Psoas muscle (tissue), 8 donors: ENCODE measurements around the gene GRK3. TPM values are rescaled to one million over a fixed set of nuclear protein-coding genes. Genes with fewer than 3 reads are reported as not detected.
"Not testable (repeated sequence)": the region's sequence is repeated elsewhere in the genome, so short reads cannot be mapped to it uniquely, and the experiment has no call there.

Experiments used
- ATAC-seq, 4 donors: fragments of 200-7000 bp; cut with Tn5 transposase; one replicate each; pipeline ENCODE4 v1.9.1; 2020; ENCODE audit warnings: moderate library complexity in 3 of 4, mild to moderate bottlenecking in 2 of 4
- DNase-seq, 2 donors: peaks; one replicate each; pipeline ENCODE4 v3.0.0-alpha.2; 2020
- H3K27ac ChIP-seq: fragments of 200-600 bp; one replicate; pipeline ENCODE4 v1.8.0; 2022
- H3K27me3 ChIP-seq, 3 donors: fragments of 200-600 bp in 1 of 3; one replicate each; pipeline versions ENCODE4 v1.6.1 to v1.8.0; 2013 to 2022; ENCODE audit warnings: low read length in 2 of 3, mild to moderate bottlenecking in 2 of 3, moderate library complexity in 1 of 3; ENCODE audit not compliant: insufficient read depth in 3 of 3
- H3K36me3 ChIP-seq, 2 donors: fragments of 200-600 bp in 1 of 2; one replicate each; pipeline versions ENCODE4 v1.6.1 to v1.8.0; 2013 to 2022; ENCODE audit warnings: low read depth in 1 of 2, mild to moderate bottlenecking in 1 of 2, moderate library complexity in 1 of 2; ENCODE audit not compliant: insufficient read depth in 1 of 2
- H3K4me1 ChIP-seq: fragments of 200-600 bp; one replicate; pipeline ENCODE4 v1.8.0; 2022
- H3K4me3 ChIP-seq: fragments of 200-600 bp; one replicate; pipeline ENCODE4 v1.8.0; 2022; ENCODE audit warnings: mild to moderate bottlenecking
- H3K9me3 ChIP-seq: fragments of 200-600 bp; one replicate; pipeline ENCODE4 v1.8.0; 2022
- WGBS, 3 donors: extraction: QIAGEN DNeasy Blood & Tissue Kit; methylation state at CpG; one replicate each; pipeline versions ENCODE4 v1.1.6 to v1.1.7; 2013; 5-methylcytosine and 5-hydroxymethylcytosine counted together
- intact Hi-C, 2 donors: fragments of 100-400 bp; cut with DNase I; formaldehyde crosslinking; loops; one replicate each; pipeline versions ENCODE4 v1.11.0 to v1.14.2; 2022
- polyA plus RNA-seq, 3 donors: library from polyadenylated mRNA; stranded (reverse); fragments of 200-250 nt; gene quantifications; one replicate each; pipeline ENCODE4 v1.2.3, GENCODE V29; 2013
- total RNA-seq, 4 donors: library from RNA; stranded (reverse); fragmentation: NEBNext Ultra II Directional in 2 of 4; extraction: Animal tissue kit (Norgen Biotek cat#: 25700) in 2 of 4; gene quantifications; one replicate each; pipeline versions ENCODE4 v1.2.1 to v1.2.4, GENCODE V29; 2021 to 2023
- TF ChIP-seq, protein P1 (sequence below): fragments of 200-600 bp; IDR thresholded peaks from one replicate; pipeline ENCODE4 v1.8.0; 2022; ENCODE audit warnings: antibody characterized with exemption
- donor health status: healthy with polysubstance abuse.
- donor health status: DM: no; HTN: no; CAD: no; lungs with moderate emphysema.
- donor health status: Bipolar disorder and iron deficiency.
- donor health status: healthy.
- donor health status: DM: yes; HTN: yes; CAD: no.
- donor health status: DM: no; HTN: no; CAD: no.
- donor health status: DM: no; HTN: no; CAD: no.
- donor health status: DM: yes; HTN: yes; CAD: no.

The GRK3 gene
- total and polyA plus RNA-seq, 7 donors: 0.17 to 2.0 (median 1.3) TPM

- Histone ChIP-seq H3K27me3 (no peaks in the 10 kb centered on the region), H3K9me3 (no peaks in the 10 kb centered on the region), H3K4me3 (no peak overlapping the region), H3K4me1 (no peaks in the 10 kb centered on the region), H3K36me3 (no peaks in the 10 kb centered on the region), H3K27ac (no peak overlapping the region)
- TF ChIP-seq, protein P1, sequence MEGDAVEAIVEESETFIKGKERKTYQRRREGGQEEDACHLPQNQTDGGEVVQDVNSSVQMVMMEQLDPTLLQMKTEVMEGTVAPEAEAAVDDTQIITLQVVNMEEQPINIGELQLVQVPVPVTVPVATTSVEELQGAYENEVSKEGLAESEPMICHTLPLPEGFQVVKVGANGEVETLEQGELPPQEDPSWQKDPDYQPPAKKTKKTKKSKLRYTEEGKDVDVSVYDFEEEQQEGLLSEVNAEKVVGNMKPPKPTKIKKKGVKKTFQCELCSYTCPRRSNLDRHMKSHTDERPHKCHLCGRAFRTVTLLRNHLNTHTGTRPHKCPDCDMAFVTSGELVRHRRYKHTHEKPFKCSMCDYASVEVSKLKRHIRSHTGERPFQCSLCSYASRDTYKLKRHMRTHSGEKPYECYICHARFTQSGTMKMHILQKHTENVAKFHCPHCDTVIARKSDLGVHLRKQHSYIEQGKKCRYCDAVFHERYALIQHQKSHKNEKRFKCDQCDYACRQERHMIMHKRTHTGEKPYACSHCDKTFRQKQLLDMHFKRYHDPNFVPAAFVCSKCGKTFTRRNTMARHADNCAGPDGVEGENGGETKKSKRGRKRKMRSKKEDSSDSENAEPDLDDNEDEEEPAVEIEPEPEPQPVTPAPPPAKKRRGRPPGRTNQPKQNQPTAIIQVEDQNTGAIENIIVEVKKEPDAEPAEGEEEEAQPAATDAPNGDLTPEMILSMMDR: no peak
- DNase-seq (no peak), ATAC-seq (no peak)
- WGBS, 3 donors: 85 to 88% (median 85%) methylated on average over 6 of the region's 6 CpGs
- intact Hi-C loops: no loop called here
These were observed 38.4 kb downstream of the GRK3 start for GRCh38 chr22:25602916-25603315.

DNA sequence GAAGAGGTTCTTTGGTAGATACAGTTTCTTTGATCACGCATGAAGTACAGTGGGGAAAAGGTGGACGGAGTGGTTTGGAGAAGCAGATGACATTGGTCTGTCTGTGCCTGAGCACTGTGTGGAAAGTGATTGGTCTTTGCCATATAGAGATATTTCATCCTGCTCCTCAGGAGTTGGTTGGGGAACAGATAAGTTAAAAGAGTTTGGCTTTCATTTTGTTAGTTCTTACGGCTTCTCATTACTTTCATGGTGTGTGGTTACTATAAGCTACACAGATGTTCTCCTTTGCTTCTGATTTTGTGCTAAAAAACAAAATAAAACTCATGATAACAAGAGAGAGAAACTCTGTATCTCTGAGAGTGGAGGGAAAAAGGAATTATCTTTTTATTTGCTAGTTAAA, 40.7 kb downstream of the GRK3 start:
- H3K27ac ChIP-seq, H3K36me3 ChIP-seq, H3K4me1 ChIP-seq, H3K4me3 ChIP-seq, ATAC-seq, DNase-seq, H3K27me3 ChIP-seq, intact Hi-C loops, H3K9me3 ChIP-seq: not testable (repeated sequence)
- 88 to 96% (median 95%) methylated on average over 3 of the region's 3 CpGs for WGBS, 3 donors

GRCh38 chr22:25605565-25605964, 41.1 kb downstream of the GRK3 start:
- H3K27me3 ChIP-seq, DNase-seq, H3K4me1 ChIP-seq, intact Hi-C loops, H3K4me3 ChIP-seq, H3K27ac ChIP-seq, ATAC-seq, H3K9me3 ChIP-seq, H3K36me3 ChIP-seq: not testable (repeated sequence)
- WGBS, 3 donors: 84 to 91% (median 88%) methylated on average over 3 to 5 of the region's 5 CpGs

GRCh38 chr22:25611284-25611683, 46.8 kb downstream of the GRK3 start:
- H3K4me3 ChIP-seq, ATAC-seq, DNase-seq, H3K27me3 ChIP-seq, H3K27ac ChIP-seq, intact Hi-C loops, H3K9me3 ChIP-seq, H3K36me3 ChIP-seq, H3K4me1 ChIP-seq: not testable (repeated sequence)
- WGBS, 3 donors: 94 to 100% (median 100%) methylated on average over 1 of the region's 1 CpG

- H3K4me3 ChIP-seq, H3K4me1 ChIP-seq, H3K36me3 ChIP-seq, H3K9me3 ChIP-seq, DNase-seq, intact Hi-C loops, H3K27ac ChIP-seq, H3K27me3 ChIP-seq, ATAC-seq: not testable (repeated sequence)
- WGBS, 3 donors: no CpG with 5 or more reads among the region's 3 CpGs
These were observed 48.7 kb downstream of the GRK3 start for GRCh38 chr22:25613131-25613530.

DNA sequence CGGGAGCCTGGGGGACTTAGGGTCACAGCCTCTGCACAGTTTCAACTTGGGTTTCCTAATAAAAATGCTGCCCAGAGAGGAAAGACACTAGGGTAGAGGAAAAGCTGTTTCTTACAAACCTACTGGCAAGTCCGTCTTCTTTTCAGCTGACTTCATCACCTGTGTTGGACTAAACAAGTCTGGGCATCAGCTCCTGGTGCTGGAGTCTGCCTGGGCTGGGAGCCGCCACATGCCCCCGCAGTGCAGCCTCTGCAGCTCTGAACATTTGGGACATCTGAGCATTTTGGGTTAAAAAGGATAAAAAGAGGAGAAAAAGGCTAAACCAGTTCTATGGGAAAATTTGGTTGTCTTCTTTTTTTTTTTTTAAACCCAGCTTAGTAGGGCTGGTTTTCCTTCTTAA, 49.1 kb downstream of the GRK3 start:
- H3K27me3 ChIP-seq, H3K9me3 ChIP-seq, H3K4me1 ChIP-seq, intact Hi-C loops, ATAC-seq, DNase-seq, H3K36me3 ChIP-seq, H3K27ac ChIP-seq, H3K4me3 ChIP-seq: not testable (repeated sequence)
- 65 to 97% (median 68%) methylated on average over 3 of the region's 4 CpGs for WGBS, 3 donors

GRCh38 chr22:25614791-25615190, 50.3 kb downstream of the GRK3 start:
- H3K27ac ChIP-seq, ATAC-seq, H3K27me3 ChIP-seq, DNase-seq, H3K9me3 ChIP-seq, H3K4me1 ChIP-seq, intact Hi-C loops, H3K4me3 ChIP-seq, H3K36me3 ChIP-seq: not testable (repeated sequence)
- 25 to 37% (median 31%) methylated on average over 3 of the region's 3 CpGs for WGBS, 3 donors

DNA sequence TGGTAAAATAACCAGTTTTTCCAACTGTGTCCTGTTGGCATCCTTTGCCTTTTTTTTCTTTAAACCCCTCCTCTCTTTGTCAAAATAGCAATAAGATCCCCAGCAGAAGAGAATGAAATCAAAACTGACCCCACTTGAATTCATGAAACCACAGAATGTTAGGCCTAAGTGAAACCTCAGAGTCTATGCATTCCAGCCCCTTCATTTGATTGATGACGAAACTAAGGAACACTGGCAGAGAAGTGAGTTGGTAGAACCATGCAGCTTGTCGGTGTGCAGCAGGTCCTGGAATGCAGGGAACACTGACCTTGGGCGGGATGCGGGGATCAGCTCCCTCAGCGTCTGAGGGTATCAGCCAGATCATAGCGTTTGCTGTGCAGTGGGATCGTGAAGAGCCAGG, 57.5 kb downstream of the GRK3 start:
- H3K4me3 ChIP-seq: no peak overlapping the region
- ATAC-seq (no peak), DNase-seq (no peak)
- no peaks in the 10 kb centered on the region for H3K9me3 ChIP-seq
- no peak overlapping the region for H3K27ac ChIP-seq
- no peaks in the 10 kb centered on the region for H3K27me3 ChIP-seq
- 82 to 86% (median 82%) methylated on average over 7 of the region's 7 CpGs for WGBS, 3 donors
- no peaks in the 10 kb centered on the region for H3K36me3 ChIP-seq
- TF ChIP-seq, protein P1: no peak
- no peaks in the 10 kb centered on the region for H3K4me1 ChIP-seq
- intact Hi-C loops: no loop called here
